Astrocyte of the cerebellum (primary cell): ENCODE results near the gene RER1.
A peak's percentile ranks its signal among the peaks of the same experiment; 100 is the strongest.
"Not testable (repeated sequence)": the region's sequence is repeated elsewhere in the genome, so short reads cannot be mapped to it uniquely, and the experiment has no call there.

ENCODE experiments used
- DNase-seq: peaks from one replicate; pipeline ENCODE4 v3.0.0-alpha.2; 2011; ENCODE audit warnings: low read depth
- H3K4me3 ChIP-seq: 2 replicates; pipeline ENCODE4 v1.5.1; 2011; ENCODE audit warnings: mild to moderate bottlenecking, low read depth, low read length, moderate library complexity
- in situ Hi-C: cut with HindIII; loops from 2 replicates; pipeline ENCODE4 v1.10.0; 2017; ENCODE audit warnings: low sequenced_read_pairs
- TF ChIP-seq, protein P1 (sequence below): IDR thresholded peaks from 2 replicates; pipeline ENCODE4 v1.5.1; 2012; ENCODE audit warnings: low read length, low read depth, moderate library complexity, mild to moderate bottlenecking; ENCODE audit errors: missing control alignments

Gene RER1

GRCh38 chr1:2439369-2439768, 47.7 kb downstream of the RER1 start:
- TF ChIP-seq, protein P1, sequence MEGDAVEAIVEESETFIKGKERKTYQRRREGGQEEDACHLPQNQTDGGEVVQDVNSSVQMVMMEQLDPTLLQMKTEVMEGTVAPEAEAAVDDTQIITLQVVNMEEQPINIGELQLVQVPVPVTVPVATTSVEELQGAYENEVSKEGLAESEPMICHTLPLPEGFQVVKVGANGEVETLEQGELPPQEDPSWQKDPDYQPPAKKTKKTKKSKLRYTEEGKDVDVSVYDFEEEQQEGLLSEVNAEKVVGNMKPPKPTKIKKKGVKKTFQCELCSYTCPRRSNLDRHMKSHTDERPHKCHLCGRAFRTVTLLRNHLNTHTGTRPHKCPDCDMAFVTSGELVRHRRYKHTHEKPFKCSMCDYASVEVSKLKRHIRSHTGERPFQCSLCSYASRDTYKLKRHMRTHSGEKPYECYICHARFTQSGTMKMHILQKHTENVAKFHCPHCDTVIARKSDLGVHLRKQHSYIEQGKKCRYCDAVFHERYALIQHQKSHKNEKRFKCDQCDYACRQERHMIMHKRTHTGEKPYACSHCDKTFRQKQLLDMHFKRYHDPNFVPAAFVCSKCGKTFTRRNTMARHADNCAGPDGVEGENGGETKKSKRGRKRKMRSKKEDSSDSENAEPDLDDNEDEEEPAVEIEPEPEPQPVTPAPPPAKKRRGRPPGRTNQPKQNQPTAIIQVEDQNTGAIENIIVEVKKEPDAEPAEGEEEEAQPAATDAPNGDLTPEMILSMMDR = no peak
- in situ Hi-C loops = no loop called here
- no peak overlapping the region for H3K4me3 ChIP-seq
- no peak for DNase-seq

- DNase-seq, in situ Hi-C loops, H3K4me3 ChIP-seq: not testable (repeated sequence)
These were observed 48.7 kb downstream of the RER1 start for GRCh38 chr1:2440346-2440745.

GRCh38 chr1:2441746-2442145, 50.1 kb downstream of the RER1 start:
- H3K4me3 ChIP-seq = no peak overlapping the region
- in situ Hi-C loops = no loop called here
- TF ChIP-seq, protein P1 = no peak
- DNase-seq = no peak

DNA sequence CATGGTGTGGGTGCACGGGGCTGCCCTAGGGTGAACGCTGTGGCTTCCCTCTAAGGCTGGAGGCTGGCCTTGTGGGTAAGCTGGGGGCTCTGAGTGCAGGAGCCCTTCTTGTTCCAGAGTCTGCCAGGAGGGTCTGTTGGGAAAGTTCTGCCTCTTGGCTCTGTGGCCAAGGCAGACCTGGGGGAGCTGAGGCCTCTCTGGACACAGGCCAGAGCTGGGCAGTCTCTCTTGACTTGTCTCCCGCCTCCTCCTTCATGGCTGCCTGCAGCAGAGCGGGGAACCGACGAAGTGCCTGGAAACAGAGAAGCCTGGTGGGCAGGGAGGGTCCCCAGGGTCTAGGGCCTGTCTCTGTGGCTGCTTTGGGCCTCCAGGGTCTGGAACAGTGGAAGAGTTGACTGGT, 51.0 kb downstream of the RER1 start:
- no peak overlapping the region for H3K4me3 ChIP-seq
- TF ChIP-seq, protein P1 = no peak
- in situ Hi-C loops = no loop called here

DNA sequence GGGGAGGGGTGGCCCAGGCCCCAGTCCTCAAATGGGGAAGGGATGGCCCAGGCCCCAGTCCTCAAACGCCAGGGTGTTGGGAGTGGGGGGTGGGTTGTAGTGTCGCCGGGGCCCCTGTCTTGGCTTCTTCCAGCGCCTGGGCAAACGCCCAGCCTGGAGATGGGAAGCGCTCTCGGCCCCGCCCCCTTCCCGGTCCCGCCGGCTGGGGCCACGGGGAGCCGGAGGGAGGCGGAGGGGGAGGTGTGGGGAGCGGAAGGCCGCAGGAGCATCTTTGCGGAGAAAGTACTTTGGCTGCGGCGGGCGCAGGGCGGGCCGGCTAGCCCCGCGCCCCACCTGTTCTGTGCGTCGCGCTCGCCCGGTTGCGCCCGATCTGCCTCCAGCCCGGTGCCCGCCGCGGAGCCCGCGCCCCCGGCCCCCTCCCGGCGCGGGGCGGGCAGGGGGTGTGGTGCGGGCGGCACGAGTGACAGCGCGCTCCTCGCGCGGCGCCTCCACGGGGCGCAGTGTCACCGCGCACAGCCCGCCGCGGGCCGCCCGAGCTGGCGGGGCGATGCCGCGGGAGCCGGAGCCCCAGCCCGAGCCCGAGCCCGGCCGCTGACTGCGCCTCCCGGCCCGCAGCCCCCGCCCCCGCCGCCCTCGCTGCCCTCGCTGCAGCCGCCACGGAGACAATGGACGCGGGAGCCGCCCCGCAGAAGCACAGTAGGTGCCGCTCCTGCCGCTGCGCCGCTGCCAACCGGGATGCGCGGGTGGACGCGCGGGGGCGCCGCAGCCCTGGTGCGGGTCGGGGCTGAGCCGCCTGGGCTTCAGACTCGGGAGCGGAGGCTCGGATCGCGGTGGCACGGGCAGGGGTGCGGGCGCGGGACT, 51.9 kb downstream of the RER1 start:
- in situ Hi-C loops = no loop called here
- no peak overlapping the region for H3K4me3 ChIP-seq
- DNase-seq = no peak
- TF ChIP-seq, protein P1 = peak; percentile 28

More for the DNA sequence above, 51.0 kb downstream of the RER1 start:
- no peak for DNase-seq

DNA sequence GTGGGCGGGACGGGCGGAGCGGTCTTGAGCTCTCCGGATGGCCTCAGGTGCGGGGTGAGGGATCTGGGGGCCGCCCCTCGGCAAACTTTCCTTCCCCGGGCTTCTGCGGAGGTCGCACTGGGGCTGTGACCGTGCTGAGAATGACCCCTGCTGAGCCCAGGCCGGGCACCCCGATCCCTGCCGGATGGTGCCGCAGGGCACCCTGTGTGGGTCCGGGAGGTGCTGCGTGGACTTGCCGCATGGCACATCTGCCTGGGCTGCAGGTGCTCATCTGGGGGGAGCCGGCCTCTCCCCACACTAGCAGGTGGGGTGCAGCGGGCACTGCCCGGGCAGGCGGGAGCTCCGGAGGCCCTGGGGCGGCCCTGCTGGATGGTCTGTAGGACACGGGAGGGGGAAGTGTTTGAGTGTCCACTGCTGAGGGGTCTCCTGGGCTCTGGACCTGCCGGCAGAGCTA, 52.5 kb downstream of the RER1 start:
- DNase-seq = no peak
- H3K4me3 ChIP-seq = no peak overlapping the region
- in situ Hi-C loops = no loop called here
- TF ChIP-seq, protein P1 = no peak

DNA sequence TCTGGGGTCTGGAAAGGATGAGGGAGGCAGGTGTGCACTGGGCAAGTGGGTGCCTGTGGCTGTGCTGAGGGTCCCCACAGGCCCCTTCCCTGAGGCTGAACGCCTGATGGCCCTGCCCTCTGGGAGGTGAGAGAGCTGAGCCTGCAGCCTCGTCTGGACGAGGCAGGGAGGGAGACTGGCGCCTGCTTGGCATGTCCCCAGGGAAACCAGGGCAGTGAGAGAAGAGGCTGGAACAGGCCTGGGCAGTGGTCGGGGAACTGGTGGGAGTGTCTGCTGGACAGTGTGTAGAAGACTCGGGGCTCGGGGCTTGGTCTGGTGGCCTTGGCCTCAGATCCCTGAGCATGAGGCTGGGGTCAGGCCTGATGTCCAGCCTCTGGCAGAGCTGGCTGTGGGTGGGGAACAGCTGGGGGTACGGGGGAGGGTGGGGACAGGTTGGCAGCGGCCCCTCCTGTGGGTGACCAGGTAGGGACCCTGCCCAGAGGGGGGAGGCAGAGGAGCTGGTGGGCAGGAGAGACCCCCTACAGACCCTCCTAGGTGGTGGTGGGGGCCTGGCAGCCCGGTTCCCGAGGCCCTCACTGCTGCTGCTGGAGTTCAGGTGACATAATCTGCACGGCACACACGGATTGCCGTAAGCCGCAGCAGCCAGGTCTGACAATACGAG, 53.7 kb downstream of the RER1 start:
- TF ChIP-seq, protein P1 = no peak
- in situ Hi-C loops = no loop called here

More for the DNA sequence above, 53.7 kb downstream of the RER1 start:
- H3K4me3 ChIP-seq = no peak overlapping the region
- DNase-seq = no peak
